HG03064 (cell line): ENCODE data around the gene SCNN1A.

Experiments used
- ATAC-seq: cut with Tn5 transposase; IDR thresholded peaks from one replicate; pipeline ENCODE4 v1.9.1; 2021; ENCODE audit warnings: low read depth; ENCODE audit not compliant: unreplicated experiment

Gene SCNN1A

GRCh38 chr12:6322352-6322751 is 53.0 kb downstream of the SCNN1A start:
- ATAC-seq: no peak

DNA sequence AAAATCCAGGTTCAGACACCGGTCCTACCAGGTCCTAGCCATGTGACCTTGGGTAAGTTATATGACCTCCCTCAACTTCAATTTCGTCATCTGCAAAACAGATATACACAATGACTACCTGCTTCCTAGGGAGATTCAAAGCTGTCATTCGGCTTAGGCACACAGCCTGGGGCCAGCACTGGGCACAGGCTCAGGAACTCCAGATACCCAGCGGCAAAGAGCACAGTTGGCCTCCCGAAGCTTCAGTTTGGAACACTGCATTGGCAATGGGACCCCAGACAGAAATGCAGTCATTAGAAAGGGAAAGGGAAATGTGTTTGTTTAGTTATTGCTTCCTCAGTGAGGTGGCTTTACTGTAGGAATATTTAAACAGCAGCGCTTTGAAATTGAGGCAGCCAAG is 53.5 kb downstream of the SCNN1A start:
- ATAC-seq: no peak

DNA sequence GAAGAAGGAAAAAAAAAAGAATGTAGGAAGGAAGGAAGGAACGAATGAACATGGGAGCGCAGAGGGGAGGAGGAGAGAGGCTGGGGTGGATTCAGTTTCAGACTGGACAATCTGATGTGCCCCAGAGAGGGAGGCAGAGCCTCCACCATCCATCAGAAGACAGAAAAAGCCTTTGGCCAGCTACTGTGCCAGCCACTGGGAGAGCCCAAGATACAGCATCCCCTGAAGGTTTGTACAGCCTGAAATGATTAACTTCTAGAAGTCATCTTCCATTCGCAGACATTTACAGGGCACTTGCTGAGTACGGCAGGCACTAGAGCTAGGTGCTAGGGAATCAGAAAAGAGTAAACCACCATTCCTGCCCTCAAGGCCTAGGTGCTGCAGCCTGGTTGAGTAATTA is 55.9 kb downstream of the SCNN1A start:
- no peak for ATAC-seq

DNA sequence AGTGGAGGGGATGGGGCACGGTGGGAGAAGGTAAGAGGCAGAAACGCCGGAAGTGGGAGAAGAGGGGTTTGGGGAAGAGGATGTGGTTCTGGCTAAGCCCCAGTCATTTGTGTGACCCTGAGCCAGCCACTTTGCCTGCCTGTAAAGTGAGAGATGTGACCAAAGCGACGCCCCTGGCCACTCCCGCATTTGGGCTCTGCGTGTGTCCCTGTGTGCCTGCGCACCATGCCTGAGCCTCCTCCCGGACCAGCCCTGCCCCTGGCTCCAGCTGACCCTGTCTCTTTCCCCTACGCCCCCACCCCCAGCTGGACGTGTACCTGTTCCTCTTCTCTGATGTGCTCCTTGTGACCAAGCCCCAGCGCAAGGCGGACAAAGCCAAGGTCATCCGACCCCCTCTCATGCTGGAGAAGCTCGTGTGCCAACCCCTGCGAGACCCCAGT is 56.9 kb downstream of the SCNN1A start:
- no peak for ATAC-seq

GRCh38 chr12:6317693-6318439 is 57.5 kb downstream of the SCNN1A start:
- ATAC-seq: no peak

- ATAC-seq: no peak
Observed at GRCh38 chr12:6316921-6317692, 58.3 kb downstream of the SCNN1A start.

DNA sequence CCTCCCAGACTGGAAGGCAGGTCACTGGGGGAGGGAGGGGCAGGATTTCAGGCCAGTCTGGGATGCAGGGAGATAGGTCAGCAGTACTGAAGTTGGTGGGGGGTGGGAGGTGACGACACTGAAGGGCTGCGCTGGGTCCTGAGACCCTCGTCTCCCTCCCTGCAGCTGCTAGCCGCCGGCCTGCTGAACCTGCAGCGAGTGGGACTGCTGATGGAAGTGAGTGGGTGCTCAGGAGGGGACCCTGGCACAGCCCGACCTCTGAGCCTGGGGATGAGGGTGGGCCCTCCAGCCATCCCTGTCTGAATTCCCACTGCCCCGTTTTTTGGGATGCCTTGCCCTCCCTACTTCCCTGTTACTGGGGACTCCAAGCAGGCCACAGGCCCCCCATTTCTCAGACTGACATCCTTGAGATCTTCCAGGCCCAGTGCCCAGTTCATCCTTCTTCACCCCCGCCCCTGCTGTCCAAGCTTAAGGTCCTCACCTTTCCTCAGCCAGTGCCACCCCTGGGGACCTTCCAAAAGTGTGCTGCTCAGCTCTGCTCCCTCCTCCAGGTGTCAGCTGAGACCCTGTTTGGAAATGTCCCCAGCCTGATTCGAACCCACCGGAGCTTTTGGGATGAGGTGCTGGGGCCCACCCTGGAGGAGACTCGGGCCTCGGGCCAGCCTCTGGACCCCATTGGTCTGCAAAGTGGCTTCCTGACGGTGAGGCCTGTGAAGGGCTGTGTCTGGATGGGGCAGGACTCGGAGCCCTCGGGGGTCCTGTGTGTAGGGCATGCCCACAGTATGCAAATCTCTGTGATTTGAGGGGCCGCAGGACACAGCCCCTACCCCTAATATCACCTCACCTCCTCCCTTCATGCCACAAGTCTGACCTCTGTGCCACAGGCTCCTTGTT is 59.4 kb downstream of the SCNN1A start:
- no peak for ATAC-seq

GRCh38 chr12:6315184-6315583 is 60.2 kb downstream of the SCNN1A start:
- no peak for ATAC-seq

- ATAC-seq: no peak
Observed at GRCh38 chr12:6314776-6315175, 60.6 kb downstream of the SCNN1A start.

DNA sequence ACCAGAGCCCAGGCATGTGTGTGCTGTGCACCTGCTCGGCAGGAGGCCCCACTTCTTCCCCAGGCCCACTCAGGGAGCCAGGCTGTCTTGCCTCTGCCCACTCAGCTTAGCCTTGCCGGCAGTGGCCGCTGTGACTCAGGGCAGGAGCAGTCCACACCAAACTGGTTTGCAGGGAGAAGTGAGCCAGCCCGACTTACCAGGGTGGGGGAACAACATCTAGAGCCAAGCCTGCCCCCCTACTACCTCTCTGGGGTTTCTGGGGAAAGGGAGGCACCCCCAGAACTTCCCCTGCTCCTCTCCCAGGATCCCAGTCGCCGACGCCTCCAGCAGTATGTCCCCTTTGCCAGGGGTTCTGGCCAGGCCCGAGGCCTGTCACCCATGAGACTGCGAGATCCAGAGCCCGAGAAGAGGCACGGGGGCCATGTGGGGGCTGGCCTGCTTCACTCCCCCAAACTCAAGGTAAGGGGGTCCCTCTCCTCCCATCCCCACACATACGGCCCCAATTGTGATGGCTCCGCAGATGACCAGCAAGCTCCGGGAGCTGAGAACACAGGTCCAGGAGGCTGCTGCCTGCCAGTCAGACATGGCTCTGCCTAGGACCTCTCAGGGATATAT is 61.9 kb downstream of the SCNN1A start:
- no peak for ATAC-seq

- peak; percentile 52 for ATAC-seq
Observed at GRCh38 chr12:6312529-6313325, 62.6 kb downstream of the SCNN1A start.

DNA sequence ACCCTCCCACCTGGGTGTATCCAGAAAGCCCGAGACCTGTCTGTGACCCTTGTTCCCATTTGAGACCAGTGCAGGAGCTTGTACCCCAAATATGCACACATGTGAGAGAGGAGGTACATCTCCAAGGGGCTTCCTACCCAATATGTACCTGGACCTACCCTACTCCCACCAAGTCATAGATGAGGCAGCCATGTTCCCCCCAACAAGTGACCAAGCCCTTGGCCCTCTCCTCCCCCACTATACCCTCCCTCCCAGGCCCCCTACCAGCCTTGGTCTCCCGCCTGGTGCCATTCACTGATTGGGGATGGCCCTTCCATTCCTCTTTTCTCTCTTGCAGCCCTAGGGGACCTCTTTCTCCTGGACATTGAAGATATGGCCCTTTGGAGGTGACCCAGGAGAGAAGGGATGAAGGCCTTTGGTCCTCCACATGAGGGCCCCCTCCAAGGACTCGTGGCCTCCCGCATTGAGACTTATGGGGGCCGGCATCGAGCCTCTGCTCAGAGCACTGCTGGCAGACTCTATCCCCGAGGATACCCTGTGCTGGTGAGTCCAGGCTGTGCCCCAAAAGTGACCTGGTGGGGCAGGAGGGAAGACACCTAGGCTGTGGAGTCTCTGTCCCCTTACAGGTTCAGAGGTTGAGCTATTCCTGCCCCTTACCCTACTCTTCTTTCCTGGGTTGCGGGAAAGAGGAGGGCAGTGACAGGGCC is 63.4 kb downstream of the SCNN1A start:
- no peak for ATAC-seq

DNA sequence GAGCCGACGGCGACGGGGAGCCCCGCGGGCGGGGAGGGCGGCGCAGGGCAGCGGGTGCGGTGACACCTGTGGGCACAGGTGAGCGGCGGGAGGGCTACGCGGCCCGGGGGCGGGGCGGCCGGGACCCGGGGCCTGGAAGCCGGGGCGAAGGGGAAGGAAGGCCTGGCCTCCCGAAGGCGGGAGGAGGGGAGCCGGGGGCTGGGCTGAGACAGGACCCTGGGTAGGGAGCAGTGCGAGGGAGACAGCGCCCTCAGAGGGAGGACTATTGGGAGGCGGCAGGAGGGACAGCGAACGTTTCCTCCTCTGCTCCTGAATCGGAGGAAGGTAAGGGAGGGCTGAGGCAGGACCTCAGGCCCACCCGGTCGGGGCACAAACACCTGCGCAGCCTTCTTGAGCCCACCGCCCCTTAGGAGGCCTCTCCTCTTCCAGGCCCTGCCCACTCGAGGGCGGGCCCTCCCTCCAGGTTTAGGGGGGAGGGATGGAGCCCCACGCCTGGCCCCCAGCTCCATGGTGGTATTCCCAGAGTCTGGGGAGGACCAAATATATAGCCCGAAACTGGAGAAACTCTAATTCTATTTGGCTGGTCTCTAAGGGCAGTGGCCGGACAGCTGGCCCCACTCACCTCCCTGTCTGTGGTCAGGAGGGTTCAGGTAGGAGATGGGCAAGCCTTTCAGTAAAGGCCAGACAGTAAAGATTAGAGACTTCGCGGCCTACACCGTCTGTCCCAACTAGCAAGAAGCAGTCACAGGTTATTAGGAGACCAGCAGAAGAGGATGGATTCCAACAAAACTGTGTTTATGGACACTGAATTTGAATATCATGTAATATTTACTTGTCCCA is 64.4 kb downstream of the SCNN1A start:
- no peak for ATAC-seq

DNA sequence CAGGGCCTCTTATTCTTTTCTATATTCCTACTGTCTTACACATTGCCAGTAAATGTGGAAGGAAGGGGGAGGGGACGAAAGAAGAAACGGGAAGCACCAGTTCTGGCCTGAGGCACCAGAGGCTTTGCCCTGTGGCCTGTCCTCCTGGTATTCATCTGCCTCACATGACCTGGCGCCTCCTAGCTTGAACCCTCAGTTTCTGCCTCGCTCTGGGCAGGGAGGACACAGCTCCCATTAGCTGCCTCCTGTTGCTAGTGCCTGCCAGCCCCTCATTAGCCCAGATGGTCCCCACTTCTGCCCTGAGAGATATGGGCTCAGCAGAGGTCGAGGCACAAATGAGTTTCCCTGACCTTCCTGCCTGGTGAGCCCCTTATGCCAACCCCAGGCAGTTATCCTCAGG is 67.8 kb downstream of the SCNN1A start:
- no peak for ATAC-seq

DNA sequence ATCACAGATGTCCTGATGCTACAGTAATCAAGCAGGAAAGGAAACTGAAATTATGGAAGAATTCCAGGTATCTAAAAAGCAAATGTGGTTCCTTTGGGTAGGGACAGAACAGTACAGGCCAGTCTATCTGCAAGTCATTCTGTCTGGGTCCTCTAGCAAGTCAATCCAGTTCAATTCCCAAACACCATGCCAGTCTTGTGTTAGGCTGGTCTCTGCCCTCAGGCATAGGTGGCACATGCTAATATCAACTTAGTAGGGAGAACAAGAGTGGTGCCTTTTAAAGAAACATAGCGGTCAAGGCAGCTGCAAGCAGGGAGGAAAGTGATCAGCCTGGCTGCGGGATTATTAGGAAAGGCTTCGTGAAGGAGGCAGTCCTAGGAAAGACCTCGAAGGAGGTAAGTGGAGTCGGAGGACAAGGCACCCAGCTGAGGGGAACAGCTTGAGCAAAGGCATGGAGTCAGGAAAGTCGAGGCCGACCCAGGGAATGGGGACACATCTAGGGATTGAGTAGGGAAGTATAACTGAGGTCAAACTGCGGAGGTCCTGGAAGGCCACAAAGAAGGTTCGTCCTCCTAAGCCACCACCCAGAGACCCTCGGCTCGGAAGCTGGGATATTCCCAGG is 68.7 kb downstream of the SCNN1A start:
- no peak for ATAC-seq

GRCh38 chr12:6306151-6306550 is 69.2 kb downstream of the SCNN1A start:
- no peak for ATAC-seq

DNA sequence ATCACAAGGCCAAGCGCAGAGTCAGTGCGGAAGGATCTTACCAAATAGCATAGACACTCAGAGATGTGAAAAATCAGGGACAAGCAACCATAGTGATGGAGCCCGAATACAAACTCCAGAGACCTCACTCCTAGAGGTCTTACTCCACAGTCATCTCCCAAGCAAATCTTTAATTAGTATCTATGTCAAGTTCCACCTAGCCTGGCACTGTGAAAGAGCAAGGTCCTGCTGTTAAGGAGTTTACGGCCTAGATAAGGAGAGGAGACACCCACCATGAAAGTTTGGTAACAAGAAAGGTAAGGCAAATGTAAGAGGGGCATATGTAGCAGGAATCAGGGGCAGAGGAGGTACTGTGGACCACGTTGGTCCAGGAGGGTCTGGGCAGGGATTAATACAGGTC is 72.3 kb downstream of the SCNN1A start:
- no peak for ATAC-seq

DNA sequence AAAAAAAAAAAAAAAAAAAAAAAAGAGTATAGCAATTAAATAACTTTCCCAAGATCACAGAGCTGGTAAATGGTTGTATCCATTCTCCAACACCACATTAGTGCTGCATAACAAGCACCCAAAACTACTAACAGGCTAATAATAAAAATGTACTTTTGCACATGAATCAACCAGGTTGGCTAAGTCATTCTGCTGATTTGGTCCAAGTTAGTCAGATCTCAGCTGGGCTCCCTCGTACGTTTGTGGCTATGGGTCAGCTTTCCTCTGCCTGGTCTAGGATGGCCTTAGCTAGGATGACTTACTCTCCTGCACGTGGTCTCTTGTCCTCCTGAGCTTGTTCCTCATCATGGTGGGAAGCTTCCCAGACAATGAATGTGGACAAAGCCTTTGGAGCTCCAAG is 72.7 kb downstream of the SCNN1A start:
- no peak for ATAC-seq
